ENCODE results near the gene PRG2. TPM values are rescaled to one million over a fixed set of nuclear protein-coding genes. Genes with fewer than 3 reads are reported as not detected.

PRG2 gene
- total RNA-seq, 1 experiment from 2014 or later: not detected

GRCh38 chr11:57417056-57417455, 26.6 kb upstream of the PRG2 start:
- no peak for TF ChIP-seq EZH2 (IDR thresholded peaks at IDR 0.05; ENCODE audit: low read depth)
- TF ChIP-seq CTCF (conservative IDR thresholded peaks at IDR 0.05): no peak
- Histone ChIP-seq H3K27me3 (ENCODE audit: insufficient read depth, low read depth) (no peaks in the 10 kb centered on the region), H3K9me3 (ENCODE audit: insufficient read depth, low read depth) (no peaks in the 10 kb centered on the region), H3K79me2 (ENCODE audit: low read depth) (peaks cover 9% of the 10 kb centered on the region; the same call in 1 of the 2 replicates), H3K4me2 (no peak overlapping the region), H3F3A (ENCODE audit: insufficient read depth, low read depth) (peaks cover 26% of the 10 kb centered on the region; the same call in 1 of the 2 replicates), H3K27ac (no peak overlapping the region), H3K9me2 (ENCODE audit: insufficient read depth) (no peaks in the 10 kb centered on the region), H4K20me1 (ENCODE audit: insufficient read depth) (no peaks in the 10 kb centered on the region), H3K4me3 (no peak overlapping the region), H3K4me1 (replicated peaks; ENCODE audit: insufficient read depth) (no peaks in the 10 kb centered on the region), H3K36me3 (ENCODE audit: low read depth) (peaks cover 56% of the 10 kb centered on the region), H2AFZ (no peak overlapping the region)
- intact Hi-C loops (cut with micrococcal nuclease; ENCODE audit: unreplicated experiment): no loop called here
- no TSS peak for BruUV-seq (replicated peaks)
- DNase-seq: peak in 1 of 2 experiments; percentile 10
- ChIA-PET CTCF (no interaction called here), POLR2A (ENCODE audit: unreplicated experiment) (no interaction called here)

- BruUV-seq (replicated peaks): no TSS peak
- Histone ChIP-seq H3K4me1 (replicated peaks; ENCODE audit: insufficient read depth) (no peaks in the 10 kb centered on the region), H3K9me3 (ENCODE audit: insufficient read depth, low read depth) (no peaks in the 10 kb centered on the region), H3K9me2 (ENCODE audit: insufficient read depth) (no peaks in the 10 kb centered on the region), H3K4me2 (no peak overlapping the region), H3K36me3 (ENCODE audit: low read depth) (peaks cover 56% of the 10 kb centered on the region), H3K27ac (no peak overlapping the region), H4K20me1 (ENCODE audit: insufficient read depth) (no peaks in the 10 kb centered on the region), H3K4me3 (no peak overlapping the region), H2AFZ (no peak overlapping the region), H3K79me2 (ENCODE audit: low read depth) (0 out of 2 replicates have a peak, but pooled peaks cover 3% of the 10 kb centered on the region), H3K27me3 (ENCODE audit: insufficient read depth, low read depth) (no peaks in the 10 kb centered on the region), H3F3A (ENCODE audit: insufficient read depth, low read depth) (peaks cover 28% of the 10 kb centered on the region; the same call in 1 of the 2 replicates)
- CTCF ChIA-PET: no interaction called here
- no peak for TF ChIP-seq EZH2 (IDR thresholded peaks at IDR 0.05; ENCODE audit: low read depth)
- TF ChIP-seq CTCF (conservative IDR thresholded peaks at IDR 0.05): no peak
- POLR2A ChIA-PET (ENCODE audit: unreplicated experiment): no interaction called here
- intact Hi-C loops (cut with micrococcal nuclease; ENCODE audit: unreplicated experiment): no loop called here
- DNase-seq: no peak
Measured at GRCh38 chr11:57416436-57416835, 26.0 kb upstream of the PRG2 start.

GRCh38 chr11:57414612-57415212, 24.3 kb upstream of the PRG2 start:
- peaks cover 7% of the 10 kb centered on the region; the same call in 1 of the 2 replicates for H4K20me1 ChIP-seq (ENCODE audit: insufficient read depth)
- H3K27ac ChIP-seq: no peak overlapping the region
- intact Hi-C loops (cut with micrococcal nuclease; ENCODE audit: unreplicated experiment): no loop called here
- peaks cover 38% of the 10 kb centered on the region for H3F3A ChIP-seq (ENCODE audit: insufficient read depth, low read depth)
- POLR2A ChIA-PET (ENCODE audit: unreplicated experiment): no interaction called here
- no peak overlapping the region for H3K4me2 ChIP-seq
- peaks cover 49% of the 10 kb centered on the region for H3K36me3 ChIP-seq (ENCODE audit: low read depth)
- no peaks in the 10 kb centered on the region for H3K79me2 ChIP-seq (ENCODE audit: low read depth)
- no peaks in the 10 kb centered on the region for H3K9me3 ChIP-seq (ENCODE audit: insufficient read depth, low read depth)
- H3K9me2 ChIP-seq (ENCODE audit: insufficient read depth): no peaks in the 10 kb centered on the region
- BruUV-seq (replicated peaks): no TSS peak
- peak in 1 of 2 experiments; percentile 30 for DNase-seq
- CTCF ChIA-PET: no interaction called here
- no peak overlapping the region for H2AFZ ChIP-seq
- H3K4me1 ChIP-seq (replicated peaks; ENCODE audit: insufficient read depth): no peaks in the 10 kb centered on the region
- no peak overlapping the region for H3K4me3 ChIP-seq
- no peaks in the 10 kb centered on the region for H3K27me3 ChIP-seq (ENCODE audit: insufficient read depth, low read depth)
- TF ChIP-seq EZH2 (IDR thresholded peaks at IDR 0.05; ENCODE audit: low read depth) (no peak), CTCF (conservative IDR thresholded peaks at IDR 0.05) (no peak)
